ENCODE measurements around the gene ANO5.

The ANO5 gene, protein sequence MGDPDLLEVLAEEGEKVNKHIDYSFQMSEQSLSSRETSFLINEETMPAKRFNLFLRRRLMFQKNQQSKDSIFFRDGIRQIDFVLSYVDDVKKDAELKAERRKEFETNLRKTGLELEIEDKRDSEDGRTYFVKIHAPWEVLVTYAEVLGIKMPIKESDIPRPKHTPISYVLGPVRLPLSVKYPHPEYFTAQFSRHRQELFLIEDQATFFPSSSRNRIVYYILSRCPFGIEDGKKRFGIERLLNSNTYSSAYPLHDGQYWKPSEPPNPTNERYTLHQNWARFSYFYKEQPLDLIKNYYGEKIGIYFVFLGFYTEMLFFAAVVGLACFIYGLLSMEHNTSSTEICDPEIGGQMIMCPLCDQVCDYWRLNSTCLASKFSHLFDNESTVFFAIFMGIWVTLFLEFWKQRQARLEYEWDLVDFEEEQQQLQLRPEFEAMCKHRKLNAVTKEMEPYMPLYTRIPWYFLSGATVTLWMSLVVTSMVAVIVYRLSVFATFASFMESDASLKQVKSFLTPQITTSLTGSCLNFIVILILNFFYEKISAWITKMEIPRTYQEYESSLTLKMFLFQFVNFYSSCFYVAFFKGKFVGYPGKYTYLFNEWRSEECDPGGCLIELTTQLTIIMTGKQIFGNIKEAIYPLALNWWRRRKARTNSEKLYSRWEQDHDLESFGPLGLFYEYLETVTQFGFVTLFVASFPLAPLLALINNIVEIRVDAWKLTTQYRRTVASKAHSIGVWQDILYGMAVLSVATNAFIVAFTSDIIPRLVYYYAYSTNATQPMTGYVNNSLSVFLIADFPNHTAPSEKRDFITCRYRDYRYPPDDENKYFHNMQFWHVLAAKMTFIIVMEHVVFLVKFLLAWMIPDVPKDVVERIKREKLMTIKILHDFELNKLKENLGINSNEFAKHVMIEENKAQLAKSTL

DNA sequence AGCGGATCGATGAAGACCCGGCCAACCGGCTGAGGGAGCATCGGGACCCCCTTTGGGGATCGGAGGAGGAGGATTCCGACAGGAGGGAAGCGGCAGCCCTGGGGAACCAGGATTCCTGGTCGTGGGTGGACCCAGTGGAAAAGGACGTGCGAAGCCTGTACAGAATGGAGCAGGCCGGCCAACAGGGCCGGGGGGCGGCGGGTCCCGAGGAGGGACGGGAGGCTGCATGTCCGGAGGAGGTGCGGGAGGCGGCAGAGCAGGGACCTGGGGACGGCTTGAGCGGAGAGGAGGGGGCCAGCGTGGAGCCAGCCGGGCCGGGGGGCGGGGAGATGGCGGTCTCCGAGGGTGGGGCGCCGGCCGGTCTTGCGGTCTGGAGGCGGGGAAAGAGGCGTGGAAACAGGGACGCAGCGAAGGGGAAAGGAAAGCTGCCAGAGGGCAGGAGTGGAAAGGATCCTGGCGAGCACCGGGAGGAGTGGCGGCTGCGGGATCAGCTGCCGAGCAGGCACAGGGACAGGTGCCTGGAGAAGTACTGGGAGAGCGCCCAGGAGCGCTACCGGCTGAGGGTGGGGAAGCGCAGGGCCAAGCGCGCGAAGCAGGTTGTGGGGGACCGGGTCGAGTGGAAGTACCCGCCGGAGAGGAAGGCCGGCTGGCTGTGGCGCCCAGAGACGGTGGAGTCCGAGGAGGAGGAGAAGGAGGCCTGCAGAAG is at the start of gene ANO5:
ANO5 (plus strand) TSS at position 444 of the 706 bp plus-strand sequence. CDS start 408 bp downstream, outside the sequence.
- no peak for DNase-seq

DNA sequence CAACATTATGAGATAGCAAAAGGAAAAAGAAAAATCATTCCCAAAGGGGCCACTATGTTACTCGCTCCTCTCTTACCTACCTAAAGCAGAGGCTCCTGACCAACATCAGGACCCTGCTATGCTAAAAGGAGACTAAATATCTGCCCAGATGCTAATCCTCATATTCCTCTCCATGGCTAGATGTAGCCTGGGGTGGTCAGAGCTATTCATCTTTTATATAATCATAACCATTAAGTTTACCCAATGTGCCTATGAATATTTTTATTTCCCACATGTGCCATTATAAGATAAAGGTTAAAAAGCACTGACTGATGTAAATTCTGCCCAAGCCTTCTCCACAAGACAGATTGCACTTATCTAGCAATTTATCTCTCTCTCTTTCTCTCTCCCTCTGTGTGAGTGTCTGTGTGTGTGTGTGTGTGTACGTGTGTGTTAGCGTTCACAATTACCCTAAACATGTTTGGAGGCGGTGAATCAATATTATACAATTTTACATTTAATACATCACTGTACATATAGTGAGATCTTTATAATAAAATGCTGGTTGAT is 41.2 kb upstream of the ANO5 start:
- DNase-seq: no peak

DNA sequence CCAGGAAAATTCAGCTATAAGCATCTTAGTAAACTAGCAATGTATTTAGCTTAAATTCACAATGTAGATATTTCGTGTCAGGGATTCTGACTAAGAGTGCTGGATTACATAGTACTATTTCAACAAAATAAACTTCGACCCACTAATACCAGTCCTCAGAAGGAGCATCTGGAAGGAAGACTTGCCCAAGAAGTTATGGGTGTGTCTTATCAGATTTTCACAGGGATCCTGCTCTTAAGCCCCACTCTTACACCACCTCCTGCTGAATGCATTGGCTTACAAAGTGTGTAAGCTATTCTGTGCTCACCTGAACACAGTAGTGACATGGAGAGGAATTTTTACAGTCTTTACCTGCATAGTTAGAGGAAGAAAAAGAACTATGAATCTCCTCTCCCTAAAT is 35.4 kb upstream of the ANO5 start:
- DNase-seq: no peak

DNA sequence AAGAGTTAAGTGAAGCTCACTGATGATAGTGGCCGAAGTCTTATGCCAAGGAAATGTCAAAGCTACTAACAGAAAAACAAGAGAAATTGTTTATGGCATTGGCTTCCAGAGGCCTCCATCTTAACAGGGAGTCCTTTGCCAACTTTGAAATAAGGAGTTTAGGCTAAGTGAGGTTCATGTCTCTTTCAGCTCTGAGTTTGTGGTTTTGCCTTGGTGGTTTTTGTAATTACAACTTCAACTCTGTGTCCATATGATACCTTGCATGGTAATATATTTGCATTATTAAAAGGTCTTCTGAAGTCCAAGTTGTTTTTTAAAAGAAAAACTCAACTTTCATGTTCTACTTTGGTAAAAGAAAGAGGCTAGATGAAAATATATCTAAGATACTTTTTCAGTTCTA is 31.4 kb upstream of the ANO5 start:
- DNase-seq: no peak

DNA sequence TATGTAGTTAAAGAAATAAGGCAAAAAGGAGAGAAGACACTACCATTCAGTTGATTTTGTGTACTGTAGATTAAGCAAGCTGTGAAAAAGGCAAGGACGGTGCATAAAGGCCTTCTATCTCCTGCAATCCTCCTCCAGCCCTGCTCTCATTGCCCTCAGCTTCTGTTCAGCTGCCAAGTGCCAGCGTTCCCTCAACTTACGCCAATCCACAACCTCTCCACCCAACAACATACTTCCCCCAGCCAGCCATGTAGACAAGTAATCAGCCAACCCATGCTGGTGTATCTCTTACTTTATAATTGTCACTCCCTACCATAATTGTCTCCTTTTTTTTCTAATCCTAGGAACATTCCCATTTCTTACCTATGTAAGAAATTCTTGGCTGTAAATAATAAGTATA is 30.1 kb upstream of the ANO5 start:
- DNase-seq: no peak

DNA sequence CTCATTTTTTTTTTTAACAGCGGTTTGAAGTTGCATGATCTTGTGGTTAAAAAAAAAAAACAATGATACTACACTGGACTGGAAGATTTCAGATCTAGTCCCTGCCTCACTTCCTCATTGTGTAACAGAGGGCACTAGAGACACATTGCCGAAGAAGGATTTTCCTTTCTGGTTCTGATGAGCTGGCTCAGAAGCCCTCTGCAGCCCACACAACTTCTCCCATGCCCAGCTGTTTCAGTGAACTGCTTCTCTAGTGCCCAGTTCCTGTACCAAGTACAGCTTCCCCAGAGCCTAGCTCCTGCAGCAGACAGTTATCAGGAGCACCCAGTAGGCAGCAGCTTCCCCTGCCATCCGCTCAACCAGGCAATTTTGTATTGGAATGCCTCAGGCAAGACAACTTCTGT is 29.5 kb upstream of the ANO5 start:
- DNase-seq: no peak

DNA sequence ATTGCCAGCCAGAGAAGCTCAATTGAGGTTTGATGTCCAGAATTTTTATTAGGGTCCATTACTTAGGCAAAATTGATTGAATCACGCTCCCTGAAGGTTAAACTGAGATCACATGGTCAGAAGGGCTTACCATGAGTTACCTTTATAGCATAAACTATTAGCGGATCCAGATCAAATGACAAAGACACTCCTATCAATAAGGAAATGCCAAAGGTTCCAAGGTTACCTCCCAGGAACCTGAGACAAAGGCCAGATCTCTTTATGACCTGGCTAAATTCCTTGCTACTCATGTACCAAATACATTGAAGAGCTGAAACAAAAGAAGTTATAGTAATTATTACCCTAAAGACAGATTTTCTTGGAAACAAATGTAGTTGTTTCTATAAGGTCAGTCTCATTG is 27.8 kb upstream of the ANO5 start:
- no peak for DNase-seq

DNA sequence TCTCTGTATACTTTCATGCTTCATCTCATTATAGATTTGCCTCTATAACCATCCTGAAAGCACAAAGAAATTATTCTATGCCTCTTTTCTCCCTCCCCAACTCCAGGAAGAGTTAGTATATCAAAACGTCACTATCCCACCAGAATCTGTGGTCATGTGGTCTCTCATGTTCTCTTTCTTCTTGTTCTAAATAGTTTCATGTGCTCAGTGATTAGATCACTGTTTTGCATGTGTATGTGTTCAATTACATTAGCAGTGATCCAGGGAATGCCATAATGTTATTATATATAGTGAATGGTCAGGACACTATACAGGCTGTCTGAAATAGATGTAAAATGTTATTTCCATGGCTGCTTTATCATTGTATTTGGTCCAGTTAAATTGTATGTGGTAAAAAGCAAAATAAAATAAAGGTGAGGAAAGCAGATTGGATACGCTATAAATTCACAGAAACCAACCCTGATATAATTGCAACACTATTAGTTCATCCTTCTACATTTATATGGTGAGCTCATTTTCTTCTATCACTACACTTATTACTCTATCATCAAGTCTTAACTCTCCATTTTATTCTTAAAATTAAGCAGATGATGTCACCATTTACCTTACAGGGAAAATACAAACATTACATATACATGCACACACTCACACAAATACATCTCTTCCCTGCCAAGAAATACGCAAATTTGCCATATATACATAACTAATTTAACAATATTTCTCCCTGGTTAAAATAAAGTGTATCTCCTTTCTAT is 26.9 kb upstream of the ANO5 start:
- no peak for DNase-seq

DNA sequence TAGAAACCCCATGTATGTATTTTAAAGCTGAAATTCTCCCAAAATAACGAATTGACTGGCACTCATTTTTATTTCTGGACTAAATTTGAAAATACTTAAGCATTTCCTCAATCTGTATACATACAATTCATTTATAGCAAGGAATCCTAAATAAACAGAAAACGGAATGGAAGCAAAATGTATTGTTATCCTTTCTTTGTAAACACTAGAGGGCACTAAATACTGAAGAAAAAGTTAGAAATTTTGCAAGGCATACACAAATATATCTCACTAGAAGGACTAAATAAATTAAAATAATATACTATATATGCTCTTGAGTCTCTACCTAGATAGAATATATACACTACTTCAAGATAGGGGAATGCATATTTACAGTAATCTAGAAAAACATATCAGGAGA is 23.1 kb upstream of the ANO5 start:
- no peak for DNase-seq

DNA sequence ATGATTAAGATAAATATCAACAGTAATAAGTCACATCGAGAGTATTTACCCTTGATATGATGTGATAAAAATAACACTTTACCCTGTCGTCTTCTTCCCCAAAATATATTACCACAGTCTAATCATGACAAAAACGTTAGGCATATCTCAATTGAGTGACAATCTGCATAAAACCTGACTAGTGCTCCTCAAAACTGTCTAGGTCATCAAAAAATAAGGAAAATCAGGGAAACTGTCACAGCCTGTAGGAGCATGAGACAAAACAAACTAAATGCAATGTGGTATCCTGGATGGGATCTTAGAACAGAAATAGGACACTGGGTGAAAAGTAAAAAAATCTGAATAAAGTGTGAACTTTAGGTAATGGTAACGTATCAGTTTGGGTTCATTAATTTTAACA is 19.4 kb upstream of the ANO5 start:
- no peak for DNase-seq

DNA sequence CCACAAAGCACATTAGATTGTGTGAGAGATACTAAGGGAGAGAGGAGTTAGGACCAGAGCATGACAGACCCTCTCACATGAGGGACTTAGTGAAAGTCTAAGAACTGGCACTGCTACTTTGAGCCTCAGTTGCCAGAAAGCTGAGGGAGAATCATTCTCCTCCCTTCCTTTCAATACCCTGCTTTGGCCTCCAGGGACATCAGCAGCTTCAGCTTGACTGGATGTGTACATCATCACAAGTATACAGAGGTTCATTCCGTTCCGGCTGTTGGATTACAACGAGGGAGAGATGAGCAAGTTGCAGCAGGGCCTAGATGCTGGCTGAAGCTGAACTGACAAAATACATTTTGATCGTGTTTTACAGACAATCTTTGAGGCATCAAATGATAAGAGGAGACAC is 15.7 kb upstream of the ANO5 start:
- no peak for DNase-seq

DNA sequence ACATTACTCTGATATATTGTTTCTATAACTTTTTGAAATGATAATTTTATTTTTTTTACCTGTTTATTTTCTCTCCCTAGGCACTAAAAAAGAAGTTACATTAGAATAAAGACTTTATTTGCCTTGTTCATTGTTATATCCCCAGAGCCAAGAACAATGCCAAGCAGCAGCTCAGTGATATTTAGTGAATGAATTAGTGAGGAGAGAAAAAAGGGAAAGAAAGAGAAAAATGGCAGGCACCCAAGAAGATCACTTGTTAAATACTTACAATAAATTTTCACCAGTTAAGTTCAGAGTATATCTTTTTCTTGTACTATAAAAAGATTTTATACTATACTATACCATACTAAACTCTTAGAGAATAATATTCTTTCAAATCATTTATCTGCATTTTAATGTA is 13.3 kb upstream of the ANO5 start:
- DNase-seq: no peak

DNA sequence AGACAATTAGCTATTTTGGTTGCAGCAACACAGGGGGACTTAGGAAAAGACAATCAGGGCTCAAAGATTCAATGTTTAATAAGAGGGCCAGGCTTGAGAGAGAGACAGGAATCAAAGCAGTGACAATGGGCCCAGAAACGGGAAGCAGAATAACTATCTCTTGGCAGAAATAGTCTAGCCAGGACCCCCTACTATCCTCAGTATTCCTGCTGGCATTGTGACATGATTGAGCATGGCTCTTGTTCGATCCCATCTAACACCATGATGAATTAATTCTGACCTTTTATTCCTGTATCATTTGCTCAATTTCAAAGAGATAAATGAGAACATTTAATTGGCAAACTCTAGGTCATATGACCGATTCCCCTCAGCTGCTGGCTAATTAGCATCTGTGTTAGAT is 12.8 kb upstream of the ANO5 start:
- DNase-seq: no peak

DNA sequence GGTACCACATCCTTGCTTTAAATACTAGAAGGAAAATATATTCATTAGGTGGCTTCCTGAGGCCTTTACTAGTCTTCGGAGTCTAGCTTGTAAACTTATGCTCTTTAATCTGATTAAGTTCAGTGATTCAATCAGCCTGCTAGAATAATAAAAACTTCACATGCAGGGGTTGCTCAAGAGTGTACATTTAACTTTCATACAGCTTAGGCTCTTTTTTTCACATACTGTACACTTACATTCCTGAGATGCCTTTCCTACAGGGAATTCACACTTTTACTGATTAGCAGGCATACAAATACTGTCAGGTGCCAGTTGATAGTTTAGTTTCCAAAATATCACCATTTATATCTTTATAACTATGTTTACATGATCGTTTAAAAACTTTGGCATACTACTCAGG is 3.2 kb upstream of the ANO5 start:
- DNase-seq: no peak

DNA sequence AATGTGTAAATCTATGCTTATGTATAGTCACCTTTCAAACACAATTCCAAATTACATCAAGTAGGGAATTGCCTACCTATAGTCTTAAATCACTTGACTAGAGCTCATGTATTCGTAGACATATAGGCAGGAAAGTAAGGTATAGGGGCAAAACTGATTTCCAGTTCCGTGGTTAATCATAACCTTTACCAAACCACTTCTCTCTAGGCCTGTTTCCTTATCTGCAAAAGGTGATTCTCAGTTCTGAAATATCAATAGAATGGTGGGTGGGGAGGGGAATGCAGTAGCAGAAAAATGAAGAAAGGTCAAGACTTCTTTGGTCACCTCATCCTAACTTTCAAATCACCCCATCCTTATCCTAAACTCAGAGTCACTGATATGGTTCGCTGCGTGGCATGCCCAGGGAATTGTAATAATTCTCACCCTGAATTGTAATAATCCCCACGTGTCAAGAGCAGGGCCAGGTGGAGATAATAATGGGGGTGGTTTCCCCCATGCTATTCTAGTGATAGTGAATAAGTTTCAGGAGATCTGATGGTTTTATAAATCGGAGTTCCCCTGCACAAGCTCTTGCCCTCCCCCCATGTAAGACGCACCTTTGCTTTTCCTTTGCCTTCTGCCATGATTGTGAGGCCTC is 1.9 kb upstream of the ANO5 start:
- no peak for DNase-seq

DNA sequence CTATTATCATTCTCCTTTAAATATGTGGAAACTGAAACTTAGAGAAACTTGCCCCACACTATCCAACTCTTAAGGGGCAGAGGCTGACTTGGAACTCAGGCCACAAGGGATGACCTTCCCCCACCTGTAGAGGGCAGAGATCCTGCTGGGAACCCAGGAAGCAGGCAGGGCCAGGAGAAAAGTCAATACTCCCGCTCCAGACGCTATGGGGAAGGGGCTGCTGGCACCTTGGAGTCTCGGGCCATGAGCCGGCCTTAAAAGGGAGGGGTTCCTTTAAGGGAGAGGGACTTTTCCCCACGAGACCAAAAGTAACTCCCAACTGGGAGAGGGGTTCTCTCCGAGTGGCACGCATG is 620 bp upstream of the ANO5 start:
- no peak for DNase-seq

DNA sequence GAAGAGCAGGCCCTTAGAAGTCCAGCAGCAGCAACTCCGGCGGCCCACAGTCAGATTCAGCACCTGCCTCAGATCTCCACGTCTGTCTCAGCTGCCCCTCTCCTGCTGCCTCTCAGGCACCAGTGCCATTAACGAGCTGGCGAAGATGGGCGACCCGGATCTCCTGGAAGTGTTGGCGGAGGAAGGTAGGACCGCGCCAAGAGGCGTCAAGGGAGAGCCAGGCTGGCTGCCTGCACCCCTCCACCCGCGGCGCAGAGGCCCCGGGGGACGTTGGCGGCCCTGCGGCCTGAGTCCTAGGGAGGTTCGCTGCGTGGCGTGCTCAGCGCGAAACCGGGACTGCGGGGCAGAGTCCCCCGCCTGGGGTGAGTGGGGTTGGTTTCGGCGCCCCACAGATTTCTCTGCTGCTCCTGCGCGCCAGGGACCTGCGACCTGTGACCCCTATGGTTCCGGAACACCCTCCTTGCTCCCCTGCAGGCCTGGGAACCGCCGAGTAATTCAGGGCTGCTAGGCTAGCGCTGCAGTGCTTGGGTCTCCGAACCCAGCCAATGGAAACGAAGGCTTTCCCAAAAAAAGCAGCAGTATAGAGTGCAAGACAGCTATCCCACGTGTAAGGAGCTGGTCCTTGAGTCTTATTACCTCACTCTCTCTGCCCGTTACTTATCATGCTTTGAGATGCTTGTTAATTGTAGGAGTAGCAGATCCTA is 615 bp downstream of the ANO5 start:
- DNase-seq: no peak

DNA sequence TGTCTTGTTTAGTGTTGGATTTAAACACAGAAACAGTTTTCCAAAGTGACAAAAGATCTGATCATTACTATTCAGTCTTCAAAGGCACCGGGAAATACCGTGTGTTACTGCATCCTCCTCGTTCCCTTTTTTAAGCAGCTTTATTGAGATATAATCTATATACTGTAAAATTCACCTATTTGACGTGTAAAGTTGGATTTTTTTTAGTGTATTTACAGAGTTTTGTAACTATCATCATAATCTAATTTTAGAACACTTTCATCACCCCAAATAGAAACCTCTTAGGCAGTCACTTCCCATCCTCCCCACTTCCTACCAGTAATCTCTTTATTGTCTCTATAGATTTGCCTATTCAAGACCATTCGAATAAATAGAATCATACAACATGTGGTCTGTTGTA is 1.4 kb downstream of the ANO5 start:
- no peak for DNase-seq

DNA sequence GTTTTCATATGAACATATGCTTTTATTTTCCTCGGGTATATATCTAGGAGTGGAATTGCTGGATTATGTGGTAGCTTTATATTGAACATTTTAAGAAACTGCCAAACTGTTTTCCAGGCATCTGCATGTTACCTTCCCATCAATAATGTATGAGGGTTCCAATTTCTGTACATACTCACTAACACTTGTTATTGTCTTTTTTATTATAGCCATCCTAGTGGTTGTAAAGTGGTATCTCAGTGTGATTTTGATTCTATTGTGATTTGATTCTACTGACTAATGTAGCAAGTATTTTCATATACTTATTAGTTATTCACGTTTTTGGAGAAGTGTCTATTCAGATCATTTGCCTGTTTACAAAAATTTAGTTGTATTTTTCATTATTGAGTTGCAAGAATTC is 2.0 kb downstream of the ANO5 start:
- no peak for DNase-seq

DNA sequence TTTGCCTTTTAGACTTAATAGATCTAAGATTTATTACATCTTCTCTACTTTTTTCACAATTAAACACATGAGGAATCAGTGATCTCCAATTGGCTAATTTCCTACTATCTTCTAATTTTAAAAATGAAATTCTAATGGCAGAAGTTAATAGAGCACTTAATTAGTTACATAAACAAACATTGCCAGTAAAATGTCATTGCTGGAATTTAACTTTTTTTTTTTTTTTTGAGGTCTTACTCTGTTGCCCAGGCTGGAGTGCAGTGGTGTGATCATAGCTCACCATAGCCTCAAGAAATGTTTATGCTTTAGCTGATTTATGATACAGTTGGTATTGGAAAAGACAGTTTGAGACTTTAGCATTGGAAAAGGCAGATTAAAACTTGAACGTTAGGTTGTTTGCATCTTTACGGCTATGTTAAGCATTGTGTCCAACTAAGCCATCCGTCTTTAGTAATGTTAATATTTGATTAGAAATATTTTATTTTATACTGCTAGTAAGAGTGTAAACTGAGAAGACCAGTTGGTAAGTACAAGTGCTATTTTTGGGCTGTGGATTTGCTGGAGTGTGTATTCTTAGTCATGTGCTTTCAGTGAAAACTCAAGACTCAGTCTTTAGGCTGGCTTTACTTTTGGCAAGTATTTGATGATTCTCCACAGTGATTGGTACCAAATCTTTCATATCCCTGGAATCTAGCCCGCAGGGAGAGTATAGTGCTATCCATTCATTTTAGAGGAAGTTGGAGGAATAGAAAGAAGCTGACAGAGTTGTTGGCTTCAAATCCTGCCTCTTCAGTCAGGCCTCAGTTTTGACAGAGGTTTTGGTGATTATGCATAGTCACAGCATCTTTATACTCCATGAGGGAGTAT is 4.5 kb downstream of the ANO5 start:
- DNase-seq: no peak

Data from stimulated activated CD4-positive, alpha-beta T cell treated with anti-CD3 and anti-CD28 coated beads, Interleukin-2, amount 100 ng/mL, for 48 hours (primary cell).